ENCODE results near the gene COL6A1.

COL6A1 gene

GRCh38 chr21:46014828-46015227 lies 33.3 kb downstream of the COL6A1 start:
- no peak for TF ChIP-seq REST (IDR thresholded peaks at IDR 0.05; ENCODE audit: insufficient replicate concordance, low read depth)
- TF ChIP-seq GABPA (IDR thresholded peaks at IDR 0.05; ENCODE audit: low read depth) = no peak
- no peak for TF ChIP-seq SPI1 (IDR thresholded peaks at IDR 0.05; ENCODE audit: borderline replicate concordance, low read depth)
- no peaks in the 10 kb centered on the region for H3K27me3 ChIP-seq (ENCODE audit: insufficient read depth, poor library complexity, severe bottlenecking)
- no peak for DNase-seq (ENCODE audit: low read depth in 1 of 2, low spot score in 1 of 2)
- H3K4me3 ChIP-seq (replicated peaks; ENCODE audit: insufficient read depth, low read length) = no peak overlapping the region
- H3K27ac ChIP-seq (replicated peaks) = no peak overlapping the region

- no peak for DNase-seq (ENCODE audit: low read depth in 1 of 2, low spot score in 1 of 2)
- no peak overlapping the region for H3K27ac ChIP-seq (replicated peaks)
- TF ChIP-seq SPI1 (IDR thresholded peaks at IDR 0.05; ENCODE audit: borderline replicate concordance, low read depth) = no peak
- H3K4me3 ChIP-seq (replicated peaks; ENCODE audit: insufficient read depth, low read length) = no peak overlapping the region
- H3K27me3 ChIP-seq (ENCODE audit: insufficient read depth, poor library complexity, severe bottlenecking) = no peaks in the 10 kb centered on the region
These were observed 35.6 kb downstream of the COL6A1 start for GRCh38 chr21:46017148-46017547.

GRCh38 chr21:46017695-46018094 lies 36.1 kb downstream of the COL6A1 start:
- TF ChIP-seq CTCF (IDR thresholded peaks at IDR 0.05; ENCODE audit: insufficient read depth, low read length) (no peak), POLR2AphosphoS5 (IDR thresholded peaks at IDR 0.05; ENCODE audit: low read depth) (no peak), SPI1 (IDR thresholded peaks at IDR 0.05; ENCODE audit: borderline replicate concordance, low read depth) (no peak), REST (IDR thresholded peaks at IDR 0.05; ENCODE audit: insufficient replicate concordance, low read depth) (no peak), GABPA (IDR thresholded peaks at IDR 0.05; ENCODE audit: low read depth) (no peak)
- no peak overlapping the region for H3K4me3 ChIP-seq (replicated peaks; ENCODE audit: insufficient read depth, low read length)
- H3K27me3 ChIP-seq (ENCODE audit: insufficient read depth, poor library complexity, severe bottlenecking) = no peaks in the 10 kb centered on the region
- H3K27ac ChIP-seq (replicated peaks) = no peak overlapping the region
- no peak for DNase-seq (ENCODE audit: low read depth in 1 of 2, low spot score in 1 of 2)

DNA sequence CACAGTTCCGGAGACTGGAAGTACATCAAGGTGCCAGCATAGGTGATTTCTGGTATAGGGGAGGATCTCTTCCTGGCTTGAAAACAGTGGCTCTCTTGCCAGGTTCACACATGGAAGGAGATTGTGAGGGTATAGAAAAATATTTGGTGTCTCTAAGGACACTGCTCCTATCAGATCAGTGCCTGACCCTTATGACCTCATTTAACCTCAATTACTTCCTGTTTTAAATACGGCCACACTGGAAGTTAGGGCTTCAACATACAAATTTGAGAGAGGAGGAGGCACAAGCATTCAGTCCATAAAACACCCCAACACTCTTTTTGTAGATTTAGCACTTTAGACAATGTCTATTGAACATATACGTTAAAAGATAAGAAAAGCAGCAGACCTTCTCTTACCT lies 37.0 kb downstream of the COL6A1 start:
- Histone ChIP-seq H3K4me3 (replicated peaks; ENCODE audit: insufficient read depth, low read length) (no peak overlapping the region), H3K27ac (replicated peaks) (no peak overlapping the region), H3K27me3 (ENCODE audit: insufficient read depth, poor library complexity, severe bottlenecking) (no peaks in the 10 kb centered on the region)
- no peak for DNase-seq (ENCODE audit: low read depth in 1 of 2, low spot score in 1 of 2)
- TF ChIP-seq REST (IDR thresholded peaks at IDR 0.05; ENCODE audit: insufficient replicate concordance, low read depth) (no peak), POLR2AphosphoS5 (IDR thresholded peaks at IDR 0.05; ENCODE audit: low read depth) (no peak), CTCF (IDR thresholded peaks at IDR 0.05; ENCODE audit: insufficient read depth, low read length) (no peak), SPI1 (IDR thresholded peaks at IDR 0.05; ENCODE audit: borderline replicate concordance, low read depth) (no peak), GABPA (IDR thresholded peaks at IDR 0.05; ENCODE audit: low read depth) (no peak)
